Cardiac ventricle fibroblast (primary cell): ENCODE data around the gene SLC25A28. TPM values are rescaled to one million over a fixed set of nuclear protein-coding genes. Genes with fewer than 3 reads are reported as not detected.

ENCODE experiments used
- total RNA-seq: library from RNA; depleted of rRNA; stranded (reverse); fragments of >200 nt; gene quantifications from 2 replicates; pipeline ENCODE4 v1.2.3, GENCODE V29; 2015

Gene SLC25A28
- total RNA-seq: 5.2 and 8.6 TPM in 2 replicates

DNA sequence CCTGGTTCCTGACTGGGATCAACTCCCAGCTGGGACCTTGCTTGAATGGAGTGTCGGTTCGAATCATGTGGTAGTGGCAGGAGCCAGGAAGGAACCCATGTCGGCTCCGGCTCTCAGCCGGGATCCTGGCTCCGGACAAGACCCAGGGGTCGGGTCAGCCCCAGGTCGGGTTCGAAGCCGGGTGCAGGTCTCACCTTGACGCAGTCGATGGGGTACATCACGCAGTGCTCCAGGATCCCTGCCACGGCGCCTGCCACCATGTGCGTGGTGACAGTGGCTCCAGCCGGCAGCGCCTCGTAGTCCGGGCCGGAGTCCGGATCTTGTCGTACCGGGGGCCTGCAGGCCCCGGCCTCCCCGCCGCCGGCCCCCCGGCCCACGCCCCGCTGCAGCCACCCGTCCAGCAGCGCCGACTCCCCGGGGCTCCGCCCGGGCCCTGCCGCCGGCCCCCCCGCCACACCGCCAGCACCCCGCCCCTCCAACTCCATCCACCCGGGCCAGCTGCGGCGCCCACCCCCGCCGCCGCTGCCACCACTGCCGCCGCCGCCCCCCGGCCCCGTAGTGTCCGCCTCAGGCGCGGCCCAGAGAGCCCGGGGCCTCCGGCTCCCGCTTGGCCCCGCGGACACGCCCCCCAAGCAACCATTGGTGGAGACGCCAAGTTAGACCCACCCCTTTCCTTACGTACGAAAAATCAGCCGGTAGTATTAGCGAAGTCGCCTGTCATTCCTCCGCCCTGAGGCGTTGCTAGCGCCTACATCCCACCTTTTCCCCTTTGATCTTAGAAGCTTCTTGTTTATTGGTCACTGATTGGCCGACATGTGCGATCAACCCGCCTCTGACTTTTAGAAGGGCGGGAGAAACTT lies at the start of gene SLC25A28:
SLC25A28 (minus strand) TSS at position 589 of the 860 bp plus-strand sequence; CDS start at position 485, 104 bp downstream.

DNA sequence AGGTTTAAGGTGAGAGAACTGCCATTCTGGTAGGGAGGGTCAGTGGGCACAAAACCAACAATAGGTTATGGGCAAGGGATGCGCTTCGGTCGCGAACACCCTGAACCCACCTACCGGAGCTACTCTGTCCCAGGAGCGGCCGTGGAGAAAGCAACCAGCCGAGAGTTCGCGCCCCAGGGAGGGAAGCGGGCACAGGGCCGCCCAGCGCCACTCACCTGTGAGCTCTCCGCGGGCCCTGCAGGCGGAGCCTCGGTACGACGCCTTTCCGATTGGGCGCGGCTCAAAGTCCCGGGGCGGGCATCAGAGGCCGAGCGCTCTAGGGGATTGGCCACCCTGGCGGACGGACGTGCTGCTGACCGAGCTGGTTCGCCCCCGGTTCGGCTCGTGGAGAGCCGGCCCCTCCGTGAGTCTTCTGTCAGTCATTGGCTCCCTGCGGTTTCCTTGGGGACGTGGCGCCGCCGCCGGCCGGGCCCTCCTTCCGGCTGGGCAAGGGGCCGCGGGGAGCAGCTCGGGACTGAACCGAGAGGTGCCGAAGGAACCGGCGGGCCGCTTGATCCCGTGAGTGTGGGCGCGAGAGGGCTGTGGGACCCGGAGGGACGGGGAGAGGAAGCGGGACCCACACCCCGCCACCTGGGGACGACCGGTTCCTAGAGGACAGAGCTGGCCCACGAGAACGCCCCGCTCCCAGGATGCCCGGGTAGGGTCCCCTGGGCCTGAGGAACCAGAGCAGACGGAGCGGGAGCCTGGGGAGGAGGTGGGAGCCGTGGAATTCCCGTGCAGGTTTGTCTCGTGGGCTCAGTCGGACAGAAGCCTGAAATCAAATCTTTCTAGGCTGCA lies 39.0 kb upstream of the SLC25A28 start, which contains the start of gene ENTPD7:
ENTPD7 (plus strand) TSS at position 479 of the 837 bp plus-strand sequence. CDS start 448 bp downstream, outside the sequence.

Other genes starting within 250 kb of the SLC25A28 start
- gene GOT1, start 189.8 kb downstream of the SLC25A28 start, total RNA-seq: 8.9 and 15.8 TPM in 2 replicates
- gene NKX2-3, start 87.5 kb downstream of the SLC25A28 start, total RNA-seq: not detected in 2 replicates
- gene ENTPD7, start 39.1 kb upstream of the SLC25A28 start, total RNA-seq: 6.6 TPM in 2 replicates
- 26.8 and 28.9 TPM in 2 replicates for gene COX15, start 111.7 kb upstream of the SLC25A28 start, total RNA-seq
- gene CUTC, start 111.8 kb upstream of the SLC25A28 start, total RNA-seq: 20.9 and 22.0 TPM in 2 replicates
- 1.4 and 1.8 TPM in 2 replicates for gene ABCC2, start 162.2 kb upstream of the SLC25A28 start, total RNA-seq